ENCODE results near the gene TK2. TPM values are rescaled to one million over a fixed set of nuclear protein-coding genes. Genes with fewer than 3 reads are reported as not detected.

TK2 gene
- total RNA-seq, 1 donor from 2014 or later: 21.5 TPM

- intact Hi-C loops (cut with DNase I): no loop called here
- no peak overlapping the region for H3K27ac ChIP-seq
- no peak for DNase-seq (ENCODE audit: low spot score in 2 of 2)
- no peak overlapping the region for H3K4me3 ChIP-seq
- no peak for TF ChIP-seq CTCF (IDR thresholded peaks at IDR 0.05)
- peaks cover 63 to 72% of the 10 kb centered on the region in 2 donors for H3K36me3 ChIP-seq
- no peaks in the 10 kb centered on the region for H3K9me3 ChIP-seq
- H3K4me1 ChIP-seq: no peaks in the 10 kb centered on the region
- H3K27me3 ChIP-seq: no peaks in the 10 kb centered on the region
Observed at GRCh38 chr16:66534376-66534799, 15.5 kb downstream of the TK2 start.

DNA sequence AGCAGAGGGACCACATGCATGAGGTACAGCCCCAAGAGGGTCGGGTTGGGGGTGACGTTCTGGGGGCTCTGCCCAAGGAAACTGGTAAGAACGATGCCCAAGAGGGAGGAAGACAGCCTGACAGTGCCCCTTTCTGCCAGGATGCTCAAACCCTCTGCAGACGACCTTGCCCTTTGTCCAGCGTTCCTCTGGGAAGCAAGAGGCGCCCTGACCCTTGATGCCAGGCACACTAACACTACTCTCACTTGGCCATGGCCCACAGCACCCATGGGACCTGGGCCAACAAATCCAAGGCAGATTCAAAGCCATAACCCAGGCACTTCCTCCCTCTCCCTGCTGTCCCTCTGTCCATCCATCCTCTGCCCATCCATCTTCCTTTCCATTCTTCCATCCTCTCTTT is 20.4 kb downstream of the TK2 start:
- Histone ChIP-seq H3K27me3 (no peaks in the 10 kb centered on the region), H3K36me3 (peaks cover 70 to 86% of the 10 kb centered on the region in 2 donors), H3K4me3 (no peak overlapping the region), H3K4me1 (no peaks in the 10 kb centered on the region), H3K9me3 (no peaks in the 10 kb centered on the region), H3K27ac (no peak overlapping the region)
- no peak for TF ChIP-seq CTCF (IDR thresholded peaks at IDR 0.05)
- no peak for DNase-seq (ENCODE audit: low spot score in 2 of 2)
- intact Hi-C loops (cut with DNase I): no loop called here

- H3K36me3 ChIP-seq: peaks cover 68 to 80% of the 10 kb centered on the region in 2 donors
- intact Hi-C loops (cut with DNase I): no loop called here
- TF ChIP-seq CTCF (IDR thresholded peaks at IDR 0.05): no peak
- no peaks in the 10 kb centered on the region for H3K9me3 ChIP-seq
- H3K27ac ChIP-seq: no peak overlapping the region
- no peaks in the 10 kb centered on the region for H3K27me3 ChIP-seq
- no peak for DNase-seq (ENCODE audit: low spot score in 2 of 2)
- no peak overlapping the region for H3K4me3 ChIP-seq
- no peaks in the 10 kb centered on the region for H3K4me1 ChIP-seq
Observed at GRCh38 chr16:66528294-66528693, 21.6 kb downstream of the TK2 start.

GRCh38 chr16:66525396-66526180 is 24.3 kb downstream of the TK2 start:
- Histone ChIP-seq H3K4me1 (peaks cover 0 to 12% of the 10 kb centered on the region in 2 donors), H3K9me3 (no peaks in the 10 kb centered on the region), H3K4me3 (no peak overlapping the region), H3K36me3 (peaks cover 49 to 56% of the 10 kb centered on the region in 2 donors), H3K27me3 (no peaks in the 10 kb centered on the region), H3K27ac (no peak overlapping the region)
- no peak for TF ChIP-seq CTCF (IDR thresholded peaks at IDR 0.05)
- no peak for DNase-seq (ENCODE audit: low spot score in 2 of 2)
- intact Hi-C loops (cut with DNase I): no loop called here

DNA sequence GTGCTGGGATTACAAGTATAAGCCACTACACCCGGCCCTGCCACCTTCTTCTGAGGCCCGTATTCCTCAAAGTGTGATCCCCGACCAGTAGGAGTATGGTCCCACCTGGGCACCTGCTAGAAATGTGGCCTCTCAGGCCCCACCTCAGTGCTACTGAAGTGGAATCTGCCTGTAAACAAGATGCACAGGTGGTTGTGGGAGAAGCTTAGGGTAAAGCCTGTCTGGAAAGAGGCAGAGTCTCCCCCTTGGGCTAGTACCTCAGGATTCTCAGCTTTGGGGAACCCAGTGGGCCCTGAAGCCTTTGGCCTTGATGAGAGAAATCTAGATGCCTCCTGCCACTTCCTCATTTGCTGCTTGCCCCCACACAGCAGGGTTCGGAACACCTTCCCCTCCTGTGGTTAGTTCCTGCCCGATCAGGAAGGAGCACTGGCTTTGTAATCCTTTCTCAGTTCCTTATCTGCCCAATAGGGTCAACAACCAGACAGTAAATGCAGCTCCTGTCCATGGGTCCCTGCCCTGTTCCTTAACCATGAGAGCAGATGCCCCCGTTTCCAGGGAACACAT is 25.2 kb downstream of the TK2 start:
- Histone ChIP-seq H3K9me3 (no peaks in the 10 kb centered on the region), H3K27me3 (no peaks in the 10 kb centered on the region), H3K36me3 (peaks cover 40 to 48% of the 10 kb centered on the region in 2 donors), H3K4me3 (no peak overlapping the region), H3K4me1 (peaks cover 0 to 14% of the 10 kb centered on the region in 2 donors), H3K27ac (peak overlapping the region; percentile 42 to 98)
- DNase-seq (ENCODE audit: low spot score in 2 of 2): peak in 1 of 2 donors; percentile 70
- intact Hi-C loops (cut with DNase I): no loop called here
- peak in 1 of 3 experiments; percentile 15 for TF ChIP-seq CTCF (IDR thresholded peaks at IDR 0.05)

All from ascending aorta (tissue), 2 donors.